ENCODE results near the gene TMEM203. TPM values are rescaled to one million over a fixed set of nuclear protein-coding genes. Genes with fewer than 3 reads are reported as not detected.

Gene TMEM203
- polyA plus RNA-seq, 1 donor, result 33.0 TPM

DNA sequence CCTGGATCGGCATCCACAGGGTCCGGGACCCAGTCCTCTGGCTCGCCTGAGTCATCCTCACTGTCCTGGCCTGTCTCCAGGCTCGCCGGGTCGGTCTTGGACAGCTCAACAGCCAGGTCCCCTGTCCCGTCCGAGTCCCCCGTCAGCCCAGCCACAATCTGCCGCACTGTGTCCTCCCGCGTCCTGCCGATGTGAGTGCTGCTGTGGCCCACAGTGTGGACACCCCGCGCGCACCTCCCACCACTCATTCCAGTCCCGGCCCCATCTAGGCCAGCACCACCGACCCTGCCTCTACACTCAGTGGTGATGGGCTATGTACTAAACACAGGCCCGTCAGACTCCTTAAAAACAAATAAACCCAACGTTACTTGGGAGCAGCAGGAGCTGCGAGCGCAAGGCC is 23.8 kb downstream of the TMEM203 start:
- DNase-seq (ENCODE audit: low read depth), result no peak

GRCh38 chr9:137180491-137180890 is 25.0 kb downstream of the TMEM203 start:
- no peak for DNase-seq (ENCODE audit: low read depth)

GRCh38 chr9:137179761-137180160 is 25.7 kb downstream of the TMEM203 start:
- DNase-seq (ENCODE audit: low read depth), result no peak

DNA sequence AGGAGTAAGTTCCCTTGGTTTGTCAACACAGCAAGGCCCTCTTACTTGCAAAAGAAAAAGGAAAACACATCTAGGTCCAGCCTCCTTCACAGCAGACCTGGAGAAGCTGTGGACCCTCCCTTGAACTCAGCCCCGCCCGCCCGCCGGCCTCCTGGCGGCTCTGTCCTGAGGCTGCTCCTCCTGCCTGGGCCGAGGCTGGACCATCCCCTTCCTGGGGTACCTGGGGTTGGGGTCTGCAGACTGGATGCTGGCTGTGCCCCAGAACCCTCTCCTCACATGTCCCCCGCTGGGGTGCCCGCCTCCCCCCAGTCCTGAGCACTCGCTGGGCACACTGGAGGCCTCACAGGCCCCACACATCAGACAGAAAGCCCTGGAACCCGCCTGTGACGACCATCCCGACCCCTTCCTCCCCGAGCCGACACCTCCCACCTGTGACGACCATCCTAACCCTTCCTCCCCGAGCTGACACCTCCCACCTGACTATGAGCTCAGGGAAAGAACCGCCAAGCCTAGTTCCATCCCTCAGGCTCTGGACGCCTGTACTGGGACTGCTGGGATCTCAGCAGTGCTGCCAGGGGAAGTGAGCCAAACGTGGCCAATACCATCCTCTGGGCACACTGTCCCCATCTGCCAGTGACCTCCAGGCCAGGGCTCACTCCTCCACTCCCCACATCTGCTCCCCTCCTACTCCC is 26.4 kb downstream of the TMEM203 start:
- DNase-seq (ENCODE audit: low read depth), result no peak

GRCh38 chr9:137178201-137178938 is 27.1 kb downstream of the TMEM203 start:
- DNase-seq (ENCODE audit: low read depth), result no peak

DNA sequence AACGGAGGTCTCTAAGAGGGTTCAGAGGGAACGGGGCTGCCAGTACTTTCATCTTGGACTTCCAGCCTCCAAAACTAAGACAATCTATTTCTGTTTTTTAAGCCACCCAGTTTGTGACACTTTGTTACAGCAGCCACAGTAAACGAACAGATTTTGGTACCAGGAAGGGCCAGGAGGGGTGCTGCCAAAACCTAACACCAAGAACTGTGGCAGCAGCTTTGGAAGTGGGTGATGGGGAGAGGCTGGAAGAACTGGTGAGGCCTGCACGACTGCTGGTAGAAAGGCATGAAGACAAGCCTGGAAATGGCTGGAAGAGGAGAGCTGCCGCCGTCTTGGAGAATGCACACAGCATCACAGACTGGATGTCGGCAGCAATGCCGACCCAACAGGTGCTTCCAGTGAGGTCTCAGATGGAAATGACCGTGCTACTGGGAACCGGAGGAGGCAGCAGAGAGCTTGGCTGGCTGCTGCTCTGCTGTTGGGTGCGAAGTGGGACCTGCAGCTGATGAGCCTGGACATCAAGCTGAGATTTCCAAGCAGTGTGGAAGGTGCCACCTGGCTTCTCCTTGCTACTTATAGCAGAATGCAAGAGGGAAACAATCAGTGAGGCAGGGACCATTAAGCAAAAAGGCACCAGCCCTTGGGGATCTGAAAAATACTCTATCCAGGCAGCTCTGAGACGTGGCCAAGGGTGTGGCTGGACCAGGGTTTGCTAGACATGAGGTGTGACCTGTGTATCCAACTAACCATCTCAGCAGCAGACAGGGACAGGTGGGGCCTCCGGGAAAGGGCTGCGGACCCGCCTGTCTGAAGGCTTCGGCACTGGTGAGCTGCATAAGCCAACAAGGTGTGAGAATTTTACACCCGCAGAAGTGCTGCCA is 28.9 kb downstream of the TMEM203 start:
- DNase-seq (ENCODE audit: low read depth), result no peak

DNA sequence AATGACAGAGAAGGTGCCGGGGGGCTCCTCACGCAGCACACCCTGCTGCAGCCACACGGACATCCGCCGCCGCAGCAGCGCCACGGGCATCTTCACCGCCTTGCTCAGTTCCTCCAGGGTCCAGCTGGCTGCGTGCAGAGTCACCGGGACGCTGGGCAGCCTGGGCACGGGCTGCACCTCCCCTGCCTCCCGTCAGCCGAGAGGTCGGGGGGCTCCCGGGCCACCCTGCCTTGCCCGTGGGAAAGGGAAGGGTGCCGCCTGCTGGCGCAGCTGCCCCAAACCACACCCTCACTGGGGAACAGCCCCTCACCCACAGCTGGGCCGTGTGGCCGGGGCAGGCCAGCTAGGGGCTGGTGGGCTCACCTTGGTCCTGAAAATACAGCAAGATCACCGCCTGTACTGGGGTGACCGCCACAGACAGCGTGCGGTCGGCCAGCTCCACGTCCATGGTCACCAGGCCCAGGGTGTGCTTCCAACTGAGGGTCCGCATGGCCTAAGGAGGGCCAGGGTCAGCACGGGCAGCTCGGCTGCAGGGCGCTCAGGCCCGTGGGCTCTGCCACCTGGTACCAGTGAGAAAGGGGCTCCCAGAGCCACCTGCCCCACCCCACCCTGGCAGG is 30.0 kb downstream of the TMEM203 start:
- no peak for DNase-seq (ENCODE audit: low read depth)

DNA sequence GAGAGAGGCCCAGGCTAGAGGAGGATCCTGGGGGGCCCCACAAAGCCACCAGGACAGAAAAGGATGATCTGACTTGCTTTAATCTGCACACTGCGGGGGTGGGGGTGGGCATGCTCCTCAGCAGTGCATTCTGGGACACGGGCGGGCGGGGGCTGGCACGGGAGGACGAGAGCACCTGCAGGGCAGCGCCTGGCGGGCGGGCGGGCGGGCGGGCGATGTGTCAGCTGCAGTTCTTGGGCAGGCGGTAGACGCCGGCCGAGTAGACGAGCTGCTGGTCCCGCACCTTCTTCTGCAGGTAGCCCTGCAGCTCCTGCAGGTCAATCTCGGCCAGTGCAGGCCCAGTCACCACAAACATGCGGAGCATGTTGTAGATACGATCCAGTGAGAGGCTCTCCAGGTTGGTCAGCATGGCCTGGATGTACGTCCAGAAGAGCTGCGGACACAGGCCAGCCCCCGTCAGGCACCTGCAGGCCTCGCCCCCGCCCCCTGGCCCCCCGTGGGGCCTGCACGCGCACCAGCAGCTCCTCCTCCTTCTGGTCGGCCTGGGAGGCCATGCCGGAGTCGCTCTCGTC is 30.6 kb downstream of the TMEM203 start:
- DNase-seq (ENCODE audit: low read depth), result no peak

- no peak for DNase-seq (ENCODE audit: low read depth)
Measured at GRCh38 chr9:137173796-137174664, 31.4 kb downstream of the TMEM203 start.

- no peak for DNase-seq (ENCODE audit: low read depth)
Measured at GRCh38 chr9:137172901-137173795, 32.3 kb downstream of the TMEM203 start.

DNA sequence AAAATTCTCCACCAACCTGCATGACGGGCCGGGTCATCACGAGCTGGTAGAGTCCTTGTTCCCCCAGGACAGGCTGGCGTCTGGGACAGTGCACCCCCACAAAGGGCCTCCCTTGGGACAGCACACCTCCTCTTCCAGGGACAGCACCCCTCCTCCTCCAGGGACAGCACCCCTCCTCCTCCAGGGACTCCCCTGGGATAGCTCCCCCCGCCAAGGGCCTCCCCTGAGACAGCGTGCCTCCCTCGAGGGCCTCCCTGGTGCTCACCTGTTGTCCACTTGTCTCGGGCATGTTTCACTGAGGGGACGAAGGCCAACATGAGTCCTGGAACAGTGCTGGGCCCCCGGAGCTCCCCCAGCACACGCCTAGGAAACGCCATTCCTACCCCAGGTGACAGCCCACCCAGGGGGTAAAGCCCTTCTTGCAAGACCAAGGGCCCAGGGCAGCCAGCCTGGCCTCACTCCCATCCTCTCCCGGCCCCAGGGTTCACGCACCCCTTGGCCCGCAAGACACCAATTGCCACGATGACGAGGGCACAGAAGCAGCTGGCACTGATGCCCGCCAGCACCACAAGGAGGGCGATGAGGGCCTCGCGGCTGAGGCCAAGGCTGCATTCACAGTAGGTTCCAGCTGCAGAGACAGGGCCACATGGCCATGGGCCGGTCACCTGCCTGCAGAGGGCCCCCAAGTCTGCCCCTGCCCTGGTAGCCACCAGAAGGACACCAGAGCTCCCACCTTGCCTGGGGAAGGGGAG is 34.1 kb downstream of the TMEM203 start:
- no peak for DNase-seq (ENCODE audit: low read depth)

DNA sequence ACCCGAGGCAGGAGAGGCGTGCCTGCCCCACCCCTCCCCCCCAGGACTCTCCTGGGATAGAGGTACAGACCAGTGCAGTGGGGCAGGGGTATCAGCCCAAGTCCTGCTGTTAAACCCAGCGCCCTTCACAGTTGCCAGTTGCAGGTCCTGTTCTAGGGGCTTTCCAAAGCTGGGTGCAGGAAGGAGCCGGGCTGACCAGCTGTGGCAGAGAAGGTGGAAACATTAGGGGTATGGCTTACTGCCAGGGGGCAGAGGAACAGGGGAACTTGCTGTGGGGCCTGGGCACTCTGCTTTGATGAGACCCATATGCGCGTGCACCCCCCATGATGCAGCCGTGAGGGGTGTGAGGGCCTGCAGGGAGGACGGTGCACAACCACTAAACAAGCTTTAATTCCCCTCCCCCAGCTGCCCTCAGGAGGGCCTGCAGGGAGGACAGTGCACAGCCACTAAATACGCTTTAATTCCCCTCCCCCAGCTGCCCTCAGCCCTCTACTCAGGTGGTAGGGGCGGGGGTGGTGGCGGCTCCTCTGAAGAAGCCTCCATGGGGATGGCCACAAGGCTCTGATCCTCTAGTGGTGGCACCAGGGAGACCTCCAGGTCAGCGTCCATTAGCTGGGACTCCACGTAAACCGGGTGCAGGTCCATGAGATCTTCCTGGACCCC is 34.8 kb downstream of the TMEM203 start:
- no peak for DNase-seq (ENCODE audit: low read depth)

DNA sequence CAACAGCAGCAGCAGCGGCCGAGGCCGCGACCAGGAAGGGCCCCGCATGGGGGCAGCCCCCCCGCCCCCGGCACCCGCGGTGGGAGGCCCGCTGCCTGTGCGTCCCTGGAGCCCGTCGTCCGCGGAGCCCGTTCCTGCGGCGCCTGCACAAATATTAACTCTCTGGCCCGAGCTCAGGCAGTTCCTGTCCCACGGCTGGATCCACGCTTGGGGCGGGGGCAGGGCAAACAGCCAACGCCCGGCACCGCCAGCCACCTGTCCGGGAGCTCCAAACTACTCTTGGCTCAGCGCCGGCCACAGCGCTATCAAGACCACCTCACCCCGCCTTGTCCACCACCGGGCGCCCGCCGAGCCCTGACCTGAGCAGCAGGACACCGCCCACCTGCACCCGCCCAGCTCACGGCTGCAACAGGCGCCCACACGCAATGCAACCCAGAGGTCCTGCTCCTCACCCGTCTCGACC is 35.5 kb downstream of the TMEM203 start, which contains the start of gene LRRC26:
TSS of gene LRRC26 (minus strand) at position 156 of the 463 bp plus-strand sequence. CDS start at position 48, 108 bp downstream.
- no peak for DNase-seq (ENCODE audit: low read depth)

DNA sequence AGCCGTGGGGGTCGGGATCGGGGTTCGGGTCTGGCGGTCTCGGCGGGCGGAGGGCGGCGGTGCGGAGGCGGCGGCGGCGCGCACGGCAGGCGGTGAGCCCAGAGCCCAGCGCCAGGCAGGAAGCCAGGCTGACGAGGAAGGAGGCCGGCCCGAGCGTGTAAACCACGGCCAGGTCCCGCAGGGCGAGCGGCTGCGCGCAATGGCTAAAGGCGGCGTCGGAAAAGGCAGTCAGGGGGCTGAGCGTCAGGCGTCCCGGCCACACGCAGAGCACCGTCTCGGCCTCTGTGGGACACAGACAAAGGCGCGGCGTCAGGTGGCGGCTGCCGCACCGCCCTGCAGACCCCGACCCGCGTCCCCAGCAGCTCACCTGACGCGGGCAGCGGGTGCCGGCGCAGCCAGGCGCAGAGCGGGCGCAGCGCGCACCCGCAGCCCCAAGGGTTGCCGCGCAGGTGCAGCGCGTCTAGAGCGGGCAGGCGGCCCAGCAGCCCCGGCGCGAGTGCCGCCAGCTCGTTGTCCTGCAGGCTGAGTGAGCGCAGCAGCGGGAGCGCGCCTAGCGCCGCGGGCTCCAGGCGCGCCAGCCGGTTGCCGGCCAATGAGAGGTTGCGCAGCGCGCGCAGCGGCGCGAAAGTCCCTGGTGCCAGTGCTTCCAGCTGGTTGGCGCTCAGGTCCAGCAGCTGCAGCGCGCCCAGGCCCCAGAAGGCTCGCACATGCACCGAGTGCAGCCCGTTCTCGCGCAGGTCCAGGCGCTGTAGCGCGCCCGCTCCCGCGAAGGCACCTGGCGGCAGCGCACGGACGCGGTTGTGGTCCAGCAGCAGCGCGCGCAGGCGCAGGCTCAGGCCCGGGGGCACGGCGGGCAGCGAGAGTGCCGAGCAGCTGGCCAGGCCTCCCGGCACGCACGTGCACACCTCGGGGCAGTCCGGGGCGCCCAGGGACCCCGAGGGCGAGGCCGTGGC is 36.3 kb downstream of the TMEM203 start:
- DNase-seq (ENCODE audit: low read depth), result no peak

DNA sequence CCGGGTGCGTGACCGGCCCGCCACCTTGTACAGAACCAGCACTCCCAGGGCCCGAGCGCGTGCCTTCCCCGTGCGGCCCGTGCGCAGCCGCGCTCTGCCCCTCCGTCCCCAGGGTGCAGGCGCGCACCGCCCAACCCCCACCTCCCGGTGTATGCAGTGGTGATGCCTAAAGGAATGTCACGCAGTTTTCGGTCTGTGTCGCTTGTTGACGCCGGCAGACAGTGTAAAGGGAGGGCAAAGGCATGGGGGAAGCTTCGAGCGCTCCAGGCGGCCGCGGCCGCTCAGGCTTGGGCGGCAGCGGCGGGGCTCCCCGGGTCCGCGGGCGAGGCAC is 36.9 kb downstream of the TMEM203 start:
- DNase-seq (ENCODE audit: low read depth), result no peak

- no peak for DNase-seq (ENCODE audit: low read depth)
Measured at GRCh38 chr9:137167747-137168572, 37.5 kb downstream of the TMEM203 start.

Data from forelimb muscle (tissue), 1 donor.